Thyroid gland (tissue), 4 donors: Measurements from ENCODE around the gene FARS2. TPM values are rescaled to one million over a fixed set of nuclear protein-coding genes. Genes with fewer than 3 reads are reported as not detected.

Experiments used
- DNase-seq, 2 donors: peaks; one replicate each; pipeline ENCODE4 v3.0.0-alpha.2; 2019
- H3K27ac ChIP-seq, 3 donors: fragments of 200-600 bp; sonication (generic); 1 replicate in 2 of 3; 2 replicates in 1 of 3; pipeline ENCODE4 v1.5.1; 2016 to 2019; ENCODE audit warnings: mild to moderate bottlenecking in 1 of 3, moderate library complexity in 1 of 3
- H3K27me3 ChIP-seq: fragments of 200-600 bp; sonication (generic); one replicate; pipeline ENCODE4 v1.5.1; 2019
- H3K36me3 ChIP-seq, 2 donors: fragments of 200-600 bp; sonication (generic); one replicate each; pipeline ENCODE4 v1.5.1; 2016 to 2019
- H3K4me1 ChIP-seq, 2 donors: fragments of 200-600 bp; sonication (generic); one replicate each; pipeline ENCODE4 v1.5.1; 2017 to 2019
- H3K4me3 ChIP-seq, 3 donors: fragments of 200-600 bp; sonication (generic); replicated peaks in 1 of 3; 1 replicate in 2 of 3; 2 replicates in 1 of 3; pipeline ENCODE4 v1.5.1; 2016; ENCODE audit warnings: mild to moderate bottlenecking in 1 of 3
- H3K9me3 ChIP-seq: fragments of 200-600 bp; sonication (generic); one replicate; pipeline ENCODE4 v1.5.1; 2017
- CTCF ChIP-seq, 6 experiments: fragments of 200-600 bp in 3 of 6; fragments of 450-650 bp in 3 of 6; sonication (generic) in 3 of 6; IDR thresholded peaks; one replicate each; pipeline ENCODE4 v1.5.1; 2016 to 2019; ENCODE audit warnings: antibody characterized with exemption in 6 of 6, mild to moderate bottlenecking in 2 of 6, inconsistent platforms in 1 of 6, moderate library complexity in 1 of 6
- POLR2A ChIP-seq, 2 donors: fragments of 450-650 bp; IDR thresholded peaks; one replicate each; pipeline ENCODE4 v1.6.1; 2017; ENCODE audit warnings: antibody characterized with exemption in 2 of 2, mild to moderate bottlenecking in 2 of 2, moderate library complexity in 1 of 2
- whole genome bisulfite sequencing, 2 donors: methylation state at CpG; one replicate each; pipeline ENCODE4 v1.1.5; 2017; 5-methylcytosine and 5-hydroxymethylcytosine counted together
- intact Hi-C: fragments of 100-400 bp; cut with DNase I; formaldehyde crosslinking; loops from one replicate; pipeline ENCODE4 v1.15.1; 2023
- total RNA-seq, 4 donors: library from RNA; depleted of rRNA; stranded (reverse); fragments of >200 nt; gene quantifications; one replicate each; pipeline ENCODE4 v1.2.3, GENCODE V29; 2016

The FARS2 gene
- total RNA-seq, 4 donors from 2014 or later: 27.4 to 47.1 (median 34.2) TPM

- Histone ChIP-seq H3K27ac (no peak overlapping the region), H3K4me1 (no peaks in the 10 kb centered on the region), H3K4me3 (no peak overlapping the region), H3K27me3 (no peaks in the 10 kb centered on the region), H3K36me3 (no peaks in the 10 kb centered on the region), H3K9me3 (no peaks in the 10 kb centered on the region)
- intact Hi-C loops: no loop called here
- 90 to 92% methylated on average over 4 of the region's 4 CpGs for WGBS, 2 donors
- no peak for DNase-seq
- TF ChIP-seq CTCF (IDR thresholded peaks at IDR 0.05) (peak in 3 of 6 experiments; percentile 35 to 53 (median 39)), POLR2A (IDR thresholded peaks at IDR 0.05) (no peak)
These were observed 140.8 kb downstream of the FARS2 start for GRCh38 chr6:5401845-5402738.

GRCh38 chr6:5403076-5403475 lies 141.8 kb downstream of the FARS2 start:
- no peak for TF ChIP-seq POLR2A (IDR thresholded peaks at IDR 0.05)
- no peak for TF ChIP-seq CTCF (IDR thresholded peaks at IDR 0.05)

GRCh38 chr6:5403609-5404008 lies 142.3 kb downstream of the FARS2 start:
- TF ChIP-seq CTCF (IDR thresholded peaks at IDR 0.05) (no peak), POLR2A (IDR thresholded peaks at IDR 0.05) (no peak)
- Histone ChIP-seq H3K27ac (no peak overlapping the region), H3K27me3 (no peaks in the 10 kb centered on the region), H3K4me1 (no peaks in the 10 kb centered on the region), H3K36me3 (no peaks in the 10 kb centered on the region), H3K9me3 (no peaks in the 10 kb centered on the region), H3K4me3 (no peak overlapping the region)
- intact Hi-C loops: no loop called here
- no peak for DNase-seq

More at GRCh38 chr6:5403076-5403475, 141.8 kb downstream of the FARS2 start:
- Histone ChIP-seq H3K4me1 (no peaks in the 10 kb centered on the region), H3K27ac (no peak overlapping the region), H3K36me3 (no peaks in the 10 kb centered on the region), H3K4me3 (no peak overlapping the region), H3K27me3 (no peaks in the 10 kb centered on the region), H3K9me3 (no peaks in the 10 kb centered on the region)
- DNase-seq: no peak
- intact Hi-C loops: no loop called here
- 76 to 84% methylated on average over 3 of the region's 3 CpGs for WGBS, 2 donors

GRCh38 chr6:5405976-5406375 lies 144.7 kb downstream of the FARS2 start:
- no peaks in the 10 kb centered on the region for H3K36me3 ChIP-seq
- H3K4me1 ChIP-seq: no peaks in the 10 kb centered on the region
- H3K27me3 ChIP-seq: no peaks in the 10 kb centered on the region
- no peak overlapping the region for H3K27ac ChIP-seq
- no peaks in the 10 kb centered on the region for H3K9me3 ChIP-seq
- DNase-seq: no peak
- WGBS, 2 donors: 96 to 97% methylated on average over 4 of the region's 4 CpGs
- TF ChIP-seq CTCF (IDR thresholded peaks at IDR 0.05) (no peak), POLR2A (IDR thresholded peaks at IDR 0.05) (no peak)
- H3K4me3 ChIP-seq: no peak overlapping the region
- intact Hi-C loops: no loop called here

- peaks cover 0 to 4% of the 10 kb centered on the region in 2 donors for H3K4me1 ChIP-seq
- no peaks in the 10 kb centered on the region for H3K9me3 ChIP-seq
- no peak for DNase-seq
- no peaks in the 10 kb centered on the region for H3K27me3 ChIP-seq
- no peak for TF ChIP-seq POLR2A (IDR thresholded peaks at IDR 0.05)
- no peaks in the 10 kb centered on the region for H3K36me3 ChIP-seq
- H3K27ac ChIP-seq: no peak overlapping the region
- H3K4me3 ChIP-seq: no peak overlapping the region
- intact Hi-C loops: no loop called here
These were observed 150.1 kb downstream of the FARS2 start for GRCh38 chr6:5411414-5411813.
